GM19328 (cell line): ENCODE measurements around the gene ALX4.

Source experiments
- ATAC-seq: cut with Tn5 transposase; IDR thresholded peaks from one replicate; pipeline ENCODE4 v1.9.1; 2021; ENCODE audit warnings: mild to moderate bottlenecking, moderate library complexity; ENCODE audit not compliant: unreplicated experiment

ALX4 gene

DNA sequence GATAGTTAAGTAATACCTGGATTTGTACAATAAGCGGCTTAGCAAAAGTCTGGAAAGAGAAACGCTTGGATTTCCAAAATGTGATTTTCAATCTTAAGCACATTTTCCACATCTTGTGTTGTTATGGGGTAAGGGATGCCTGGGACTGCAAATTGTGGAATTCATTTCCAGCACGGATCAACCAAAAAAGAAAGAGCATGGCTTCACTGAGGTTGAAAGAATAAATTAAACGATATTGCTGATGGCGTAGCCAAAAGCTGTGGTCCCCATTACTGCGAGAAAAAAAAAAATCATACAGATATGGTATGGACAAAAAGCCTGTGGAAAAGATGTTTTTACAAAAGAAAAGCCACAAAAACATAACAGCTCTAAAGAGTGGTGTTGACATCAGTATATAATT, 26.0 kb upstream of the ALX4 start:
- ATAC-seq = no peak

DNA sequence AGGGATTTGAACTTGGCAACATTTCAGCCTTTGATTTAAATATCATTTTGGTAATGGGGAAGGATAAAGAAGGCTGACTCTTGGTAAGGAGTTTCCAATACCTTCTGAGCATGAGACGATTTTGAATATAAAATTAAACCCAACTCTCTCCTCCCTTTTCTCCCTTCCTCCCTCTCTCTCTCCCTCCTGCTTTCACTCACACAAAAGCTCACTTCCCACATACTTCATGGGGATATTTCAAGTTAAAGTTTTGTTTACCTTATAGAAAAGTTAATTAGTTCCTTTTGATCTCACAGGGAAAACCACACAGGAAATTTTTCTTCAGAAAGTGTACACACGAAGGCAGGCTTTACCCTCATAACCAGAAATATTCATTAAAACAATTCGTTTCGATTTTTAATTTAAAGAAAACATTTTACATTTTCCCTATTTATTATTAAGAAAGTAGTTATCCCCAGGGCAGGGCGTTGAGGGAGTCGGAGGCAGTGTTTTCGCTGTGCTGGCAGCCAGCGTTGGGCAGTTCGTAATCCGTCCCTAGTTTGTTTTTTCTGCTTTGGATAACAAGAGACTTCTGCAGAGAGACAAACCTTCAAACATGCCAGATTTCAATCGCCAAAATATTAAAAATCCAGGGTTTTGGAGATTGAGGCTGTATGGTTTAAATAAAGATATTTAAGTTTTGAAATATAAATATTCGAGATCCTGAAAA, 25.3 kb upstream of the ALX4 start:
- no peak for ATAC-seq

DNA sequence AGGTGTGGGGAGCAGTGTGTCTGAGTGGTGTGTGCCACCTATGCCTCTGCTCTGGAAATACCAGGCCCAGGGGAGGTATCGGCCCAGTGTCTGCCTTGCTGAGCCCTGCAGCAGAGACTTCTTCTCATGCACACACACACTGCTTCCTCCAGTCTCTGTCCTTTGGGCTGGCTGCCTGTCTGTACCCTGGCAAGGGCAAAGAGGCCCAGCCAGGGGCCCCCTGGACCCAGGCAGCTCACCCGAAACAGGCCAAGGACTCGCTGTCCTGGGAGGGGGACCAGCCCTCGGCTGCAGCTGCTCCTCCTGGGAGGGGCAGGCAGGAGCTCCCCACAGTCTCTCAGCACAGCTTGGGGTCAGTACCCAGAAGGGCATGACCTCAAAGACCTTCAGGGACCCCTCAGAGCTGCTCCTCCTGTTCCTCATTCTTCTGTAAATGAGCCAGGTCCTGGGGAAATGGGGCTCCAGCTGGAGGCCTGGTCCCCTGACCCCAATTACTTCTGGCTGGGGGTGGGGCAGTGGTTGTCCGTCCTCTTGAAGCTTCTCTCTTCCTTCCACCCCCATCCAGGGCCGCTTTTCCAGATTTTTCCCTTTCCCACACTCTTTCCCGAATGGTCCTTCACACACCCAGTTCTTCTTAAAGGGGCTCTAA, 24.5 kb upstream of the ALX4 start:
- ATAC-seq = no peak

DNA sequence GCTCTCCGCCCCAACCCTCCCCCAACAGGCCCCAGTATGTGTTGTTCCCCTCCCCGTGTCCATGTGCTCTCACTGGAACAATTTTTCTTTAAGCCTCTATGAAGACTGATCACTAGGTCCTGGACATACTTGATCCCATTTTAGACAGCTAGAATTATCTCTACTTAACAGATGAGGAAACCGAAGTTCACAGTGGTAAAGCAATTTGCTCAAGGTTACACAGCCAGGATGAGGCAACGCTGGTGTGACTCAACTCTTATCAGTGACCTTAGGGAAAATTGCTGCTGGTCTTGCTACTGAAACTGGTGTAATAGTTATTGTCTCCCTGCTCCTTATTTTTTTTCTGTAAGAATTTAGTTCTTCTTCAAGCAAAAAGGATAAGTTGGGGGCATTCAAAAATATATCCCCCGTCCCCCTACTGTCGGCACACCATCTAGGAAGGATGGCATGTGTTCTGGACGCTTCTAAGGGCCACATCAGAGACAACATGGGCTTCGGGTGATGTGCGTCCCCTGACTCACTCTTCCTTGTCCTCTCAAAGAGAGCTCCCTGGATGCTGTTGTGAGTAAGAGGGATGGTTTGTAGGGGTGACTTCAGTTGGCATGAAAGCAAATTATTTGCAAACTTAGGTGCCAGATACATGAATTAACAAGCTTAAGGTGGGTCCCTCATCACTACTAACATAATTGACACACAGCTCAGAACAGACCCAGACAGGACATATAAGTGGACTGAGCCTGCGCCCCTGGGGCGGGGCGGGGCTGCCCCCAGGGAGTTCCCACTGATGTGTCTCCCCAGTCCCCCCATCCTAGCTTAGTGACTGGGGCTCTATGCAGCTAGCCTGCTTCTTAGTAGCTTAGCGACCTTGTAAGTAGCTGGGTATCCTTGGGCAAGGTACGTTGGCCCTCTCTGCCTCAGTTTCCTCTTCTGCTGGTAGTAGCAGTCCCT, 23.6 kb upstream of the ALX4 start:
- no peak for ATAC-seq

DNA sequence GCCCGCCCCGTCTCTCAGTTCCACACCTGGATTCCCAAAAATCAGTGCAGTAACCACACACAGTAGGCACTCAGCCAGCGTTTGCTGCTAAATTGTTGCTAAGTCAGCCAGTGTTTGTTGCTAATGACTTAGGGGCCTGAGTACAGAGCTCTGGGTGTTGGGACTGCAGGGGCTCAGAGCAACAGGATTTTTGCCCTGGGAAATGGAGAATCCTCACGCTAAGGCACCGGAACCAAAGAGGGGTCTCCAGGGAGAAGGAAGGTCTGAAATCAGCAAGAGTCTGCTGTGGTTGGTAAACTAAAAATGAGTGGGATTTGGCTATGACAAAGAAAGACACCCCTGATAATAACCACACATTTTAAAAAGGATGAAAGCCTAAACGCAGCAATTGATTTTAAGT, 22.7 kb upstream of the ALX4 start:
- no peak for ATAC-seq

DNA sequence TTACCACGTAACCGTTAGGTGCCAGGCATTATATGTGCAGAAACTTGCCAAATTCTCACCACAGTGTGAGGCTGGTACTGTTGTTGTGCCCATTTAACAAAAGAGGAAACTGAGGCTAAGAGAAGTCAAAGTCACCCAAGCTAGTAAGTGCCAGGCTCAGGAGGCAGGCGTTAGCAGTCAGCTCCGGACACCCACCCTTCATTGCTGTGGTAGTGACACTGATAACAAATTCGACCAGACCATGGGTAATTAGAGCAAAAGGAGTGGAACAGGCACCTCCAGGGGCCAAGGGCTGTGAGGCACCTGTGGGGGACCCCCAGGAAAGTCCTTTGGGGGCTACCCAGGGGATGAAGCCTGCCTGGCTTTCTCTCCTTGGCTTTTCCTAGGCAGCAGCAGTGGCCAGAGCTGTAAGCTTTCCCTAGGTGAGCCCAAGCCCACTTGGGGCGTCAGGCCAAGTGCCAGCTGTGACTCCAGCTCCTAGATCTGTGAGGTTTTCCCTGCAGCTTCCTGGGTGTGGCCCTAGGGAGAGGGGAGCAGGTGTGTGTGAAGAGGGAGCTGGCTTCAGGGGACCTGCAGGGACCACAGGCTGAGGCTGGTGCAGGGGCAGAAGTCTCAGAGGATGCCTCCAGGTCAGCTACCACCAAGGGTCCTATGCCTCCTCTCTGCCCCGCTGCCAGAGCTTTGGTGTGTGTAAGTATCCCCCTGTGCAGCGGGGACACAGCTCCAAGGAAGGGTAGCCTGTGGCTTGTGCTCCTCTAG, 19.7 kb upstream of the ALX4 start:
- ATAC-seq = no peak

DNA sequence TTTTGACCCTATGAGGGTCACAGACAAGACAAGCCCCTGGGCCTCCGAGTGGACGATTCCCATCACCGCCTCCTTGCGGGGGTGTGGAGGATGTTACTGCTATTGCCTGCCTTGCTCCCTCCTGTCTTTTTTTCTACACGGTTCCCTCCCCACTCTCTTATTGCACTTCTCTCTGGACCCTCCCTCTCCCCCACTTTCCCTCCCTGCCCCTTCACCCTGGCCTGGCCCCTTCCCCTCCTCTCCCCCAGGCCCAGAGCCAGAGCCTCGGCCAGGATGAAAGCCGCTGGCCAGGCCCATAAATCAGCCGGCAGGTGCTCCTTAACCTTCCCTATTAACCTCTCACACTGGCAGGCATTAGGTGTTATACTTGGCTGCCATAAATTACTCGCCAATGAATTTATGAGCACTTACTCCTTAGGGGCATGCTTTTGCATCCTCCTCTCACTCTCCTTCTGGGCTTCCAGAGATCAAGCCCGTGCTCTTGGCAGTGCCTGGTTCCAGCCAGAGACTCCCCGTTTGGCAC, 18.3 kb upstream of the ALX4 start:
- ATAC-seq = no peak

DNA sequence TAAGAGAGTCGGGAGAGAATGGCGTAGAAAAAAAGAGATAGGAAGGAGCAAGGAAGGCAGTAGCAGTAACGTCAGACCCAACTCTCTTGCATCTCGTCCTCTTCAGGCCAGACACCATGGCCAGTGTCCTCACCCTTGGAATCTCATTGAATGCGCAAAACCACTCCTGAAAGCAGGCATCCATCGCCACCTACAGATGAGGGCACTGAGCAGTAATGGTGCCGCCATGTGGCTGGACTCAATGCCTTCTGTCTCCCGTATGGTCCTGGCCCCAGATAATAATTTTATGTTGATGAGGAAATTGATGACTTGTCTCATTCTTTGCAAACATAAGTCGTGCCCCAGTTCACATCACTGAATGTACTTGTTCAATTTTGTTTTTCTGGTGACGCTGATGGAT, 17.8 kb upstream of the ALX4 start:
- ATAC-seq = no peak

DNA sequence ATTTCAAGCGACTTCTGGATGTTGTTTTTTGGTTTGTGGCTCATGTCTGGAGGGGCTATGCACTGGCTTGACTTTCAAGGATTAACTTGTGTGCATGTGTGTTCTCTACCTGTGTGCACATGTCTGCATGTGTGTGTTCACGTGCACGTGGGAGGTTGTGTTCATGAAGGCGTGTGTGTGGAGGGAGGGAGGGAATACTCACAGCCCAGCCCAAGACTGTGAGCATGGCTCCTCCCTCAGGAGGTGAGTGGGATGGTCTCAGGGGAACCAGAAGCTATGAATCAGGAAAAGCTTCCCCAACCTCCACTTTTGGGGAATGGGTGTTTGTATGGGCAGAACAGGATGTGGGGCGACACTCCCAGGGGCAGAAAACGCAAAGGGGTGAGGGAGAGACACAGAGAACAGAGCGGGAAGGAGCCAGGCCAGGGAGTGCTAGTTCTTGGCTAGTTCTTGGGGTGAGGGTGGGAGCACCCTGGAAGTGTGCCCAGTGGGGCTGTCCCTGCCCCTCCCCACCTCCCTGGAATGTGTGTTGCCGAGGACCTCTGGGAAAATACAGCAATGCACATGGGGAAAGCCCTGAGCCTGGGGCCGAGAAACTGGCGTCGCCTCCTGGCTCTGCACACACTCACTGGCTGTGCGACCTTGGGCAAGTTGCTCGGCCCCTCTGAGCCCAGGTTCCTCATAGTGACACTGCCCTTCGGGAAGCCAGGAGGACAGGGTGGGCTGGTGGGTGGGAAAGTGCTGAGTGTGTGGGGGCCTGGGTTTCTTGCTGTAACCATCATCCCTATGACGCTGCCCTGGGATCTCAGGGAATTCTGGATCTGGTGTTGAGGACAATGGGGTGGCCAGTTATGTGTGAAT, 16.9 kb upstream of the ALX4 start:
- no peak for ATAC-seq

DNA sequence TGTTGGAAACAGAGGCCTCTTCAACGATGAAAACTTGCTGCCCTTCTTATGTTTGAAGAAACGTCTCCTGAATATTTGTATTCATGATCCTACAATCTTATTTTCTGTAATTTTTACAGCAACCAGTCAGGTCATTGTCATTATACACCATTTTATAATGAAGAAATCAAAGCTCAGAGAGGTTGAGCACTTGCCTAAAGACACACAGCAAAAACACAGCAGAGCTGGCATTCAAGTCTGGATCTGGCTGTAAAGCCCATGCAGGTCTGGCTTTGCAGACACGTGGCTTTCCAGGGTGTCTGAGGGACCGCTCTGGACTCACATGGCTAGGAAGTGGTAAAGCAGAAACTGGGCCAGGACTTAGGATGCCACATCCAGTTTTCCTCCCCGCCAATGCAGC, 15.8 kb upstream of the ALX4 start:
- no peak for ATAC-seq

DNA sequence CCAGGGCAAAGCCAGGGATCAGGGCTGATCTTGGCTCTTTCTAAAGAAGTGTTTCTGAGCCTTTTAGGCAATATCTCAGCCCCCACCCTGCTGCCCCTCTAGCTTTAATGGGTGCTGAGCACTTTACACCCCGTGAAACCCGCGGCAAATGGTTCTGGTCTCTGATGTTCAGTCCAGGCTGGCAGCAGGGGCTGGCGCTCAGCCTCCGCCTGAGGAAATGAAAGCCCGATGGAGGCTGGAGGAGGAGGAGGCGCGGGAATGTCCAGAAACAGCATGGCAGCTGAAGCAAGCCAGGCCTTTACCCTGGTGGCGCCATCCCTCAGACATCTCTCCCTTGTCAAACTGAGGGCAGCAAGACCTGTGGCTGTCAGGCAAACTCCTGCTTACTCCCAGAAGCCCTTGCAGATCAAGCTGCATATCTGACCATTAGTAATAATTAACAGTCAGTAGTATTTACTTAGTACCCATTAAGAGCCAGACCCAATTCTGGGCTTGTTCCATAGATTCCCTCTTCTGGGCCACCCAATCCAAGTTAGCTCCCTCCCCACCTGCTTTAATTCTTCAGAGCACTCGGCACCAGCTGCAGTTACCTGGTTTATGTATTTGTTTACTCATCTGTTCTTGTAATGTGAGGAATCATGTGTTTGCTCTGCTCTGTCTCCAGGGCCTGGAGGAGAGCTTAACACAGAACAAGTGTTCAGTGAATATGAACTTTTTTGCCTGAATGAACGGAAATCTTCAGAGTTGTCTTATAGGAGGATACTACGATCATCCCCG, 15.0 kb upstream of the ALX4 start:
- no peak for ATAC-seq

DNA sequence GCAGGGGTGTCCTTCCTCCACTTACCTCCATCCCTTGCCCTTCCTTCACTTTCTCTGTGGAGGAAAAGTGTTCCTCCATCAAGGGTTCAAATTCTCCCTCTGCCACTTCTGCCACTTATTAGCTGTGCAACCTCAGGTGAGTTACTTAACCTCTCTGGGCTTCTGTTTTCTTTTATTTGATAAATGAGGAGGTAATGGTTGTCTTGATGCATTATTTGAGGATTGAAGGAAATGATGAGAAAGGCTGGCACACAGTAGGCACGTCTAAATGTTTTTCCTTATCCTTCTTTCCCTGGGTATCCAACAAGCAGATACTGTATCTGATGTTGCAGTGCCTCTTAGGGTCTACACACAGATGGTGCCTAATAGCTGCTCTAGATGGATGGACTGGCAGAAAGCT, 14.3 kb upstream of the ALX4 start:
- no peak for ATAC-seq

DNA sequence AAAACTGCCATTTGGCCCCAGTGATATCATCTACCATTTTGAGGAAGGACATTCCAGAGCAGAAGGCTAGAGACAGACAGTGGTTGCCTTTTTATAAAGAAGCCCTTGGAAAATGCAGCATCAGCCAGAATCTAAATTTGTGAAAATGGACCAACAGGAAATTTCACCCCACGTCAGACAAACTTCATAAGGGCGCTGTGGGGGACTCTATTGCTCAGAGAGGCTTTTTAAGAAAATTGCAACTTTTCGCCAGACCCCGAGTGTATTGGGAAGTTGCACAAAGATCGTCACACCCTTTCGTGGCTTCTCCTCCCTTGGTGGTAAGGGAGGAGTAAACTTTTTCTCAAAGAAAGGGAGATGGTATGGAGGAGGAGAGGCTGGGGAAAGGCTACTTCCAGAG, 12.3 kb upstream of the ALX4 start:
- no peak for ATAC-seq

DNA sequence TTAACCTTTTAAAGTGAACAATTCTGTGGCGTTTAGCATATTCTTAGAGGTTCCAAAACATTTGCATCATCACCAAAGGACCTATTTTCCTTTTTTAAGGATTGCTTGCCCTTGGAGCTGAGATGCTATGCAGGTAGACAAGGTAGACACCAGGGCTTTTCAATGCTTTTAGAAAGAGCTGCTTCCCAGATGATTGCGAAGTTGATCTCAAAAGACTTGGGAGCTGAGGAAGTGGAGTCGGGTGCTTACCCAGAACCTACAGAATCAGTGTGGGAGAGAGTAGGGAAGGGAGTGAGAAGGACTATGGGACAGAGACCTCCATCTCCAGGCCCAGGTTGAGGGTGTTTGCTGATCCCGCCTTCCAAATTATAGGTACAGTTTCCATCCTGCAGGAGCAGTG, 11.1 kb upstream of the ALX4 start:
- ATAC-seq = no peak

DNA sequence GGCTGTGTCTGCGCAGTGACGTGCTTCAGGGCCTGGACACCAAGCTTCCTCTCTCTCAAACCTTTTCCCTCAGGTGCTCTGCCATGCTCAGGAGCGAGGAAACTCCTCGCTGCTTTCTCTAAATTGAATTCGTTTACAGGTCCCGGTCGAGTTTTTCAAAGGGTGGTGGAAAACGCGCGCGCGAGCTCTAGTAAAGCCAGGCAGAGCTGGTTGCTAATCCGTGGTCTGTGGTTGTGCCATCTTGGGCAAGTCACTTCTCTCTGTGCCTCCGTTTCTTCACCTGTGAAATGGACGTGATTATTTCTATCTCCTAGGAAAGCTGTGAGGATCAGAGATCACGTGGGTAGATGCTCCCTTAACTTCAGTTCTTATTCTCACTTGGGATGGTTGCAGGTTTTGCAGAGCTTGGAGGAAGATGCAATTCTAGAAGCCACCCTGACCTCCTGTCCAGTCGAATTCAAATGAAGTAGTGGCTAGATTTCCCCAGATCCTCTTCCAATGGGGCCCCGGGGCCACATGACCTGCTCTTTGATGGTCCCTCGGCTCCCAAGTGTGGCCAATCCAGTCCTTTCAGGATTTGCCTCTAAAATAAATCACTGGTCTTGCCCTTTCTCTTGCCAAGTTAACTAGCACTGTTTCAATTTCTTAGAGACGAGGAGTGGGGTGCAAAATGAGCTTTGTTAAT, 10.5 kb upstream of the ALX4 start:
- no peak for ATAC-seq

DNA sequence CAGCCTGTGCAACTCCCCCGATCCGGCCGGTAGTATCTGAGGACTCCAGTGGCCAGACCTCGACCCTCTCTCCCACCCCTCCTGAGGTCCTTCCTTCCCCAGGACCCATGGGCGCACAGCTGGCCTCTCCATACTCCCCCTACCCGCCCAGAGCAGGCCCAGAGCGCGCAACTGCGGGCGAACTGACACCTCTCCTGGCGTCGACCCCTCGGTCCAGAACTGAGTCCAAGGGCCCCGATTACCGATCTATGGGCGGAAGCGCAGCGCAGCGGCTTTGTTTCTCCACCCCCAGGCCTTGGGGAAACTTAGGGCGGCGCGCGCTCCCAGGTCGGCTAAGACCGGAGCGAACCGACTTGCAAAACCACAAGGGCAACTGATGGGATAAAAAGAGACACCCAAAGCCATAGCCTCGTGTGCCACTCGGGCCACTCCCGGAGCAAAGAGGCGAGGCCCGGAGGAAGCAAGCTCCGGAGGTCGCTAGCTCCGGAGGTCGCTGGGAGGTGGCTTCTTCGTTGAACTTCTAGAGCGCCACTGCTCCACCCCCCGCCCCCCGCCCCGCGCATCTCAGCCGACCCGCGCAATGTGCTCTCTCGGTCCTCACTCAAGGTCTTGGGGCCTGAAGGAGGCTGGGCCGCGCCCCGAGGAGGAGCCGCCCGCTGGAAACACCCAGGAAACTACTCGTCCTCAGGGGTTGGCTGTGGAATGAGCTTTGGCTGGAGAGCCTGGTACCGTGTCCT, 9.8 kb upstream of the ALX4 start:
- no peak for ATAC-seq

DNA sequence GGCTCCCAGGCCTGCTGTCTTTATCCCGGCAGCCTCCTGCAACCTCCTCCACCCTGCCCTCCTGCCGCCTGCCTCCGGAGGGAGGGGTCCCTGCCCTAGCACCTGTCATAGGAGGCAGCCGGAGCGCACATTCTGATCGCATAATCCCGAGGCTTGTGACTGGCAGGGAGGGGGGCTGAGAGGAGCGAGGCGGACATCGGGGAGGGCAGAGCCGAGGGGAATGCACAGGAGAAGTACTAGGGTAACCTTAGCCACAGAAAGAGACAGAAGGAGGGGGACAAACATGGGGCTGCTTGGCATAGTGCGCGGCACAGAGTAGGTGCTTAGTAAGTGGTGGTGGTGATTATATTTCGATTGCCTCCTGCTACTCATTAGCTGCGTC, 9.2 kb upstream of the ALX4 start:
- no peak for ATAC-seq

DNA sequence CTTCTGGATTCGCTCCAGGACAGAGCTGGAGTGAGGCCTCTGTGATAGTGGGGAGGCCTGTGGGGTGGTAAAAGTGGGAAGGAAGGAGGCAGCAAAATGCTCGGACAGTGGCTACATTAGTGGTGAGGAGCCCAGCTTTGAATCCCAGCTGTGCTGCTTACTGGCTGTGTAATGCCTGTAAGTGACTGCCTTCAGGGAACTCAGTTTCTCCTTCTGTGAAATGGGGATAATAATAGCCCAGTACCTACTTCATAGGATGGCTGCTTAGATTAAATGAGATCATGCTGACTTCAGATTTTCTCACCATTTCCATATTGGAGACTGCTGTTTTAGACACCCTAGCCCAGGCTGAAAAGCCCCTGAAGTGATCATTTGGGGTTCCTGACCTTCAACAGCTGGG, 8.4 kb upstream of the ALX4 start:
- ATAC-seq = no peak
